H9 (cell line): ENCODE results near the gene CFAP77. TPM values are rescaled to one million over a fixed set of nuclear protein-coding genes. Genes with fewer than 3 reads are reported as not detected.

ENCODE experiments used
- DNase-seq: peaks from one replicate; pipeline ENCODE4 v3.0.0-alpha.2; 2017
- H2AFZ ChIP-seq: one replicate; pipeline ENCODE4 v1.6.1; 2013; ENCODE audit warnings: mild to moderate bottlenecking, low read length, control low read depth, moderate library complexity
- H2AK5ac ChIP-seq: 2 replicates; pipeline ENCODE4 v1.6.1; 2013; ENCODE audit warnings: low read length, control low read depth, mixed read lengths; ENCODE audit not compliant: insufficient read length
- H2BK120ac ChIP-seq: one replicate; pipeline ENCODE4 v1.6.1; 2013; ENCODE audit warnings: low read depth, mild to moderate bottlenecking, low read length, control low read depth, inconsistent platforms; ENCODE audit not compliant: poor library complexity, severe bottlenecking
- H2BK12ac ChIP-seq: 2 replicates; pipeline ENCODE4 v1.6.1; 2013; ENCODE audit warnings: low read length, control low read depth, mixed read lengths, low read depth; ENCODE audit not compliant: insufficient read length
- H2BK15ac ChIP-seq: 2 replicates; pipeline ENCODE4 v1.6.1; 2013; ENCODE audit warnings: low read depth, low read length, control low read depth
- H2BK20ac ChIP-seq: one replicate; pipeline ENCODE4 v1.6.1; 2013; ENCODE audit warnings: low read depth, mild to moderate bottlenecking, low read length, control low read depth, inconsistent platforms; ENCODE audit not compliant: poor library complexity, severe bottlenecking
- H2BK5ac ChIP-seq: 2 replicates; pipeline ENCODE4 v1.6.1; 2013; ENCODE audit warnings: low read length, control low read depth, mixed read lengths; ENCODE audit not compliant: insufficient read length
- H3K14ac ChIP-seq: 2 replicates; pipeline ENCODE4 v1.6.1; 2013; ENCODE audit warnings: low read length, control low read depth; ENCODE audit not compliant: insufficient read depth
- H3K18ac ChIP-seq: 2 replicates; pipeline ENCODE4 v1.6.1; 2013; ENCODE audit warnings: low read depth, mild to moderate bottlenecking, mixed read lengths, low read length, control low read depth; ENCODE audit not compliant: insufficient read length
- H3K23ac ChIP-seq: 2 replicates; pipeline ENCODE4 v1.6.1; 2013; ENCODE audit warnings: low read length, control low read depth, mixed read lengths, low read depth; ENCODE audit not compliant: insufficient read length
- H3K23me2 ChIP-seq: 2 replicates; pipeline ENCODE4 v1.6.1; 2013; ENCODE audit warnings: low read depth, mild to moderate bottlenecking, mixed read lengths, low read length, control low read depth; ENCODE audit not compliant: insufficient read length, poor library complexity, severe bottlenecking
- H3K27ac ChIP-seq: 2 replicates; pipeline ENCODE4 v1.5.1; 2013; ENCODE audit warnings: low read length, control low read depth, mixed read lengths, low read depth; ENCODE audit not compliant: insufficient read length
- H3K27me3 ChIP-seq: 2 replicates; pipeline ENCODE4 v1.6.1; 2013; ENCODE audit warnings: low read length, control low read depth, inconsistent platforms; ENCODE audit not compliant: insufficient read depth
- H3K4ac ChIP-seq: 2 replicates; pipeline ENCODE4 v1.6.1; 2013; ENCODE audit warnings: low read depth, mild to moderate bottlenecking, control low read depth, inconsistent platforms, low read length, moderate library complexity
- H3K4me1 ChIP-seq: 2 replicates; pipeline ENCODE4 v1.6.1; 2013; ENCODE audit warnings: low read length, control low read depth, inconsistent platforms; ENCODE audit not compliant: insufficient read depth
- H3K4me2 ChIP-seq: 2 replicates; pipeline ENCODE4 v1.6.1; 2013; ENCODE audit warnings: low read length, control low read depth, mixed read lengths; ENCODE audit not compliant: insufficient read length, insufficient read depth
- H3K56ac ChIP-seq: 2 replicates; pipeline ENCODE4 v1.6.1; 2013; ENCODE audit warnings: low read depth, mild to moderate bottlenecking, mixed read lengths, low read length, control low read depth; ENCODE audit not compliant: insufficient read length
- H3K79me1 ChIP-seq: 2 replicates; pipeline ENCODE4 v1.6.1; 2013; ENCODE audit warnings: low read depth, mild to moderate bottlenecking, moderate library complexity, low read length, control low read depth, inconsistent platforms; ENCODE audit not compliant: insufficient read depth, poor library complexity, severe bottlenecking
- H3K79me2 ChIP-seq: 2 replicates; pipeline ENCODE4 v1.6.1; 2013; ENCODE audit warnings: low read length, control low read depth, inconsistent platforms; ENCODE audit not compliant: insufficient read depth
- H3K9ac ChIP-seq: 2 replicates; pipeline ENCODE4 v1.6.1; 2013; ENCODE audit warnings: low read length, control low read depth, mixed read lengths; ENCODE audit not compliant: insufficient read length; ENCODE audit errors: extremely low read depth
- H3K9me3 ChIP-seq: one replicate; pipeline ENCODE4 v1.6.1; 2013; ENCODE audit warnings: low read depth, low read length, inconsistent platforms; ENCODE audit not compliant: control insufficient read depth
- H3T11ph ChIP-seq: one replicate; pipeline ENCODE4 v1.6.1; 2013; ENCODE audit warnings: mild to moderate bottlenecking, low read length, control low read depth, inconsistent platforms
- H4K20me1 ChIP-seq: one replicate; pipeline ENCODE4 v1.6.1; 2013; ENCODE audit not compliant: control insufficient read depth, insufficient read length, insufficient read depth
- H4K5ac ChIP-seq: 2 replicates; pipeline ENCODE4 v1.6.1; 2013; ENCODE audit warnings: low read depth, mild to moderate bottlenecking, mixed read lengths, low read length, control low read depth; ENCODE audit not compliant: insufficient read length
- H4K8ac ChIP-seq: replicated peaks from 2 replicates; pipeline ENCODE4 v1.6.1; 2013; ENCODE audit warnings: low read length, control low read depth, mixed read lengths, low read depth; ENCODE audit not compliant: insufficient read length
- H4K91ac ChIP-seq: 2 replicates; pipeline ENCODE4 v1.6.1; 2013; ENCODE audit warnings: low read depth, mild to moderate bottlenecking, moderate library complexity, mixed read lengths, low read length, control low read depth; ENCODE audit not compliant: insufficient read length
- H3K27ac Mint-ChIP-seq, 3 experiments: 2 replicates in 2 of 3; 3 replicates in 1 of 3; pipeline ENCODE4 v1.8.0; 2020 to 2021; ENCODE audit warnings: mixed read lengths in 3 of 3, mild to moderate bottlenecking in 1 of 3, moderate library complexity in 1 of 3
- H3K27me3 Mint-ChIP-seq: 2 replicates; pipeline ENCODE4 v1.8.0; 2021; ENCODE audit warnings: low read depth, mild to moderate bottlenecking, moderate library complexity, mixed read lengths
- H3K36me3 Mint-ChIP-seq, 3 experiments: 2 replicates in 2 of 3; 3 replicates in 1 of 3; pipeline ENCODE4 v1.8.0; 2020 to 2021; ENCODE audit warnings: low read depth in 3 of 3, mixed read lengths in 3 of 3; ENCODE audit not compliant: insufficient read depth in 1 of 3
- H3K4me1 Mint-ChIP-seq, 2 experiments: 2 replicates each; pipeline ENCODE4 v1.8.0; 2020; ENCODE audit warnings: mixed read lengths in 2 of 2
- H3K4me3 Mint-ChIP-seq, 2 experiments: 2 replicates in 1 of 2; 3 replicates in 1 of 2; pipeline ENCODE4 v1.8.0; 2020 to 2021; ENCODE audit warnings: mild to moderate bottlenecking in 2 of 2, mixed read lengths in 2 of 2, moderate library complexity in 1 of 2
- H3K9me3 Mint-ChIP-seq, 2 experiments: 2 replicates in 1 of 2; 3 replicates in 1 of 2; pipeline ENCODE4 v1.8.0; 2020; ENCODE audit warnings: mild to moderate bottlenecking in 2 of 2, mixed read lengths in 2 of 2, moderate library complexity in 1 of 2
- CTCF ChIP-seq: fragments of 200-600 bp; sonication (generic); conservative IDR thresholded peaks from 3 replicates; pipeline ENCODE4 v1.8.0; 2021; ENCODE audit warnings: antibody characterized with exemption, mild to moderate bottlenecking
- whole genome bisulfite sequencing: extraction: QIAGEN DNeasy Blood & Tissue Kit; methylation state at CpG from one replicate; pipeline ENCODE4 v1.1.7; 2013; ENCODE audit warnings: missing lambda C conversion rate, low lambda C conversion rate, mixed read lengths; ENCODE audit not compliant: insufficient read length; ENCODE audit errors: extremely low coverage; 5-methylcytosine and 5-hydroxymethylcytosine counted together
- total RNA-seq: library from RNA; stranded (reverse); gene quantifications from 2 replicates; pipeline ENCODE4 v1.2.1, GENCODE V29; 2021

CFAP77 gene
- total RNA-seq, 1 experiment from 2014 or later: 0.72 TPM

GRCh38 chr9:132506977-132507669, 97.1 kb downstream of the CFAP77 start:
- no peak overlapping the region for H3K18ac ChIP-seq
- Mint-ChIP-seq H3K27ac (no peak overlapping the region), H3K4me3 (no peak overlapping the region), H3K36me3 (no peaks in the 10 kb centered on the region; a peak in 1 of 7 replicates), H3K4me1 (peaks cover 17 to 25% of the 10 kb centered on the region in 2 experiments), H3K27me3 (peaks cover 5% of the 10 kb centered on the region), H3K9me3 (no peaks in the 10 kb centered on the region)
- H4K5ac ChIP-seq: no peak overlapping the region
- no peak overlapping the region for H3K27ac ChIP-seq
- no peak overlapping the region for H3K56ac ChIP-seq
- no peaks in the 10 kb centered on the region for H3K4me1 ChIP-seq
- no peak overlapping the region for H2BK120ac ChIP-seq
- no peak for TF ChIP-seq CTCF
- H3K27me3 ChIP-seq: no peaks in the 10 kb centered on the region
- H2AFZ ChIP-seq: no peak overlapping the region
- no peak overlapping the region for H2BK15ac ChIP-seq
- WGBS: no CpG with 5 or more reads among the region's 9 CpGs
- no peaks in the 10 kb centered on the region for H3K23me2 ChIP-seq
- no peaks in the 10 kb centered on the region for H3K79me2 ChIP-seq
- H3K79me1 ChIP-seq: no peaks in the 10 kb centered on the region
- H3K9ac ChIP-seq: no peak overlapping the region
- no peak overlapping the region for H3T11ph ChIP-seq
- no peak overlapping the region for H4K8ac ChIP-seq
- H2BK12ac ChIP-seq: no peak overlapping the region
- no peaks in the 10 kb centered on the region for H4K20me1 ChIP-seq
- H2BK20ac ChIP-seq: no peak overlapping the region
- H3K14ac ChIP-seq: no peak overlapping the region
- no peak overlapping the region for H4K91ac ChIP-seq
- no peak for DNase-seq
- H3K4ac ChIP-seq: no peak overlapping the region
- no peak overlapping the region for H3K4me2 ChIP-seq
- H2AK5ac ChIP-seq: no peak overlapping the region
- no peak overlapping the region for H2BK5ac ChIP-seq
- no peaks in the 10 kb centered on the region for H3K9me3 ChIP-seq
- no peak overlapping the region for H3K23ac ChIP-seq
